Adipose tissue (tissue), 3 donors: ENCODE data around the gene DPM2. TPM values are rescaled to one million over a fixed set of nuclear protein-coding genes. Genes with fewer than 3 reads are reported as not detected.
A peak's percentile ranks its signal among the peaks of the same experiment; 100 is the strongest.

Source experiments
- H3K27ac ChIP-seq: one replicate; pipeline ENCODE4 v1.5.1; 2013; ENCODE audit warnings: low read depth, low read length
- WGBS, 3 donors: extraction: QIAGEN DNeasy Blood & Tissue Kit; methylation state at CpG; one replicate each; pipeline ENCODE4 v1.1.7; 2013; 5-methylcytosine and 5-hydroxymethylcytosine counted together
- polyA plus RNA-seq, 3 donors: library from polyadenylated mRNA; stranded (reverse); fragments of 200-250 nt; gene quantifications; one replicate each; pipeline ENCODE4 v1.2.3, GENCODE V29; 2013
- donor health status: healthy with polysubstance abuse.
- donor health status: Bipolar disorder and iron deficiency.
- donor health status: healthy.

The DPM2 gene
- polyA plus RNA-seq, 3 donors, result 26.9 to 40.5 (median 30.2) TPM

DNA sequence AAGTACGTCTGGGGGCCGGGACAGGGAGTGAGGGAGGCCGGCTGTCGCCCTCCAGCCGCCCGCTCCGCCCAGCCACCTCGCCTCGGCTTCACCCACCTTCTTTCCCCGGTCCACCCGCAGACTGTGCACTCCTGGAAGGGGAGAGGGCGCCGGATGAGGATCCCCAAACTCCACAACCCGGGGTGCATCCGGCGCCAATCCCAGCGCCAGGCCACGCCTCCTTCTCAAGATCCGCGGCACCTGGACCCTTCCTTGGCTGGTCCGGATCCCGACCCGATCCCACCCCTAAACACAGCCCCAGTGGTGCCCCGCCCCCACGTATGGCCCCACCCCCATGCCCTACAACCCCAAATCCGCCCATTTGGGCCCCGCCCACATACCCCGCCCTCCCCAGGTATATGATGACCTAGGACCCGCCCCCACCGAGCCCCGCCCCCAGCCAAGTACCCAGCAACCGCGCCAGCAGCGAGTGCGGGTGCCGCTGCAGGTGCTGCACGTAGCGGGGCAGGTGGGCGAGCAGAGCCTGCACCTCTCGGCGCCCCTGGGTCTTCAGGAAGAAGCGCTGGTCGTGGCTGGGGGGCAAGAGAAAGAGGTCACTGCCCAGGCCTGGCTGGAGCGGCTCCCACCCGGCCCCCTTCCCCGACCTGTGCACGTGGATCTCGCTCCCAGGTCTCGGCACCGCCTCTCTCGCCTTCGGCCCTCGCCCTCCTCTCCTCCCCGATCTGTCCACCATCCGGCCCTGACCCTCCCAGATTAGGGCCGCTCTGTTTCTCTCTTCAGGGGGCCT lies 10.3 kb downstream of the DPM2 start:
- no peak overlapping the region for H3K27ac ChIP-seq
- WGBS, 3 donors, result 2 to 6% (median 5%) methylated on average over 39 to 56 of the region's 56 CpGs

DNA sequence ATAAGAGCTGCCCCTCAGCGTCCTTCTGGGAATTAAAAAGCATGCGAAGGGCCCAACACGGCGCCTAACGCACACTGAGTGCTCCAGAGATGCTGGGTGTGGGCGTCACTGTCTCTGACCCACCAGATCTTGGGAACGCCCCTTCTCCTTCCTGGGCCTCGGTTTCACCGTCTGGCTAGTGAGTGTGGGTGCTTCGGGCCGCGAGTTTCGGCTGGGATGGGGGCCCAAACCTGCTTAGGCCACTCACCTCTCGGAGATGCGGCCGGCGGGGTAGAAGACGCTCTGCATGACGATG lies 10.8 kb downstream of the DPM2 start:
- no peak overlapping the region for H3K27ac ChIP-seq
- 13 to 19% (median 13%) methylated on average over 19 of the region's 19 CpGs for WGBS, 3 donors

DNA sequence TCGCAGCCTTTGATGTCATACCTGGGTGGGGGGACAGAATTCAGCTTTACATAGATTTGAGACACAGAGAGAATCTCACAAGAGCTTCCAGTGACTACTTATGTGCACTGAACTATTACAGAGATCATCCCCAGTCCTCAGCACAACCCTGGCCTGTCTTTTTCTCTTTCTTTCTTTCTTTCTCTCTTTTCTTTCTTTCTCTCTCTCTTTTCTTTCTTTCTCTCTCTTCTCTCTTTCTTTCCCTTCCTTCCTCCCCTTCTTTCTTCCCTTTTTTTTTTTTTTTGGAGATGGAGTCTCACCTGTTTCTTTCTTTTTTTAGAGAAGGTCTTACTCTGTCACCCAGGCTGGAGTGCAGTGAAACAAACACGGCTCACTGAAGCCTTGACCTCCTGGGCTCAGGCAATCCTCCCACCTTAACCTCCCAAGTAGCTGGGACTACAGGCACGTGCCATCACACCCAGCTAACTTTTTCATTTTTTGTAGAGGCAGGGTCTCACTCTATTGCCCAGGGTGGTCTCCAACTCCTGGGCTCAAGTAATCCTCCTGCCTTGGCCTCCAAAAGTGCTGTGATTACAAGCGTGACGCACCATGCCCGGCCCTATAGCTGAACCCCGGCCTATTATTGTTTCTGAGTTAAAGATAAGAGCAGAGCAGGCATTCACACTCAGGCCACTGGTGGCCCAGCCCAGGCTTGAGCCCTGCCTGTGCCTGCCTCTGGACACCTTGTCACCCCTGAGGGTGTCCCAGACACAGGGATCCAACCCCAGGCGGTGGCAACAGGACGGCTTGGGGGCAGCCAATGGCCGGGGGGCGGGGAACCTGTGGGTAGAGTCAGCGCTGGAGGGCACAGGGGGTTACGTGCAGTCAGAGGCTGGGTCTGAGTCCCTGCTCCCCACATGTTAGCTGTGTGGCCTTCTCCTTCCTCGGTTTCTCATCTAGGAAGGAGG lies 11.4 kb downstream of the DPM2 start:
- WGBS, 3 donors, result 76 to 83% (median 82%) methylated on average over 13 to 14 of the region's 14 CpGs

DNA sequence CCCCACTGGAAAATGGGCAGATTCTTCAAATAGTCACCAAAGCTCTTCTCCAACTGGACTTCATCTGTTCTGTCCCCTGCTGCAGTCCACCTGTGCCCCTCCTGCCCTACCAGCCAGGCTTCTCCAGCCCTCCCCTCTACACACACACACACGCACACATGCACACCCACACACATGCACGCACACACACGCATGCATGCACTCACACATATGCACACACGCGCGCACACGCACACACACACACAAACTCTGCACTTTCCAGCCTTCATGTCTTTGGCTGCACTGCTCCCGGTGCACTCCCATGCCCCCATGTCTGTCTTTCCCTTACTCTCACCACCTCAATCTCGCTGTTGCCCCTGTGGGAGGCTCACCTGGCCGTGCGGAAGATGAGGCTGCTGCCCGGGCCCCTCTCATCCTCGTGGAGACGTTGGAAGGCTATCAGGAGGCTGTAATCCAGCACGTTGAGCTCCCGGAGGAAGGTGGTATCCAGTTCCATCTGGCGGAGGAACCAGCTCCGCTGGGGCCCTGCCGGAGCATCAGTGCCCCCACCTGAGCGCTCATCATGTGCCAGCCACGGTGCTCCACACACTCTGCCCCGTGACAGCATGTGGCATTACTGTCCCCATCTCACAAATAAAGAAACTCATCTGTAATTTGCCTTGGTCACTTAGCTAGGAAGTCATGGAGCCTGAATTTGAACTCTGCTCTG lies 12.8 kb downstream of the DPM2 start:
- WGBS, 3 donors, result 89 to 92% (median 90%) methylated on average over 22 of the region's 22 CpGs
- no peak overlapping the region for H3K27ac ChIP-seq

More for the DNA sequence above, 11.4 kb downstream of the DPM2 start:
- no peak overlapping the region for H3K27ac ChIP-seq

DNA sequence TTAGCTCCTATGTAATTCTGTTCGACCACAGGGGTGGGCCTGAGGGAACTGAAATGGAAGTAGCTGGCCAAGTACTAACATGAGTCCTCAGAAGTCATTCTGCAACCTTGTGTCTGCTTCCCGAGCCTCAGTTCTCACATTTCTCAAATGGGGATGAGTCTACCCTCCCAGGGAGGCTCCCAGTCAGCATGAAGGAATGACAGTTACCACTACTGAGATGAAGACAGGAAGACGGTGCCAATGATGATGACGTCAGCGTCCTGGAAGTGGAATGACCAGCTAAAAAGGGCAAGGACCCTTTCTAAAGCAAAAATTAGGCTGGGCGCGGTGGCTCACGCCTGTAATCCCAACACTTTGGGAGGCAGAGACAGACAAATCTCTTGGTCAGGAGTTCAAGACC lies 13.9 kb downstream of the DPM2 start:
- WGBS, 3 donors, result 75 to 80% (median 76%) methylated on average over 8 of the region's 8 CpGs
- no peak overlapping the region for H3K27ac ChIP-seq

DNA sequence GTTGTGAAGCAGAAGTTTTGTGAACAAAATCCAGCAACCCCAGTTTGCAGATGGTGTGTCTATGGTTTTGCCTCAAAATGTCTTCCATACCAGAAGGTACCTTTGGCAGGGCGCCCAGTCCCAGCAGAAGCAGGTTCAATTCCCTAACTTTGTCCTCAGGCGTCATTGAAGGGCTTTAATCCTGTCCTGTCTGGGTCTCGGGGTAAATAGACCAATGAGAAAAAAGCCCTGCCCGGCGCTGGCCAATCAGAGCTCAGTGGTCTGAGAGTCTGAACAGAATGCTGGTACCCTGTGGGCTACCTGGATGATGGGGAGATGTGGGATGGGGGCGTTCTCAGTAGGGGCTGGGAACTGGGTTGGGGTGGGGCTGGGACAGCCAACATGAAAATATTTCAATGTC lies 14.6 kb downstream of the DPM2 start:
- 69 to 70% (median 70%) methylated on average over 6 of the region's 6 CpGs for WGBS, 3 donors
- H3K27ac ChIP-seq, result no peak overlapping the region

DNA sequence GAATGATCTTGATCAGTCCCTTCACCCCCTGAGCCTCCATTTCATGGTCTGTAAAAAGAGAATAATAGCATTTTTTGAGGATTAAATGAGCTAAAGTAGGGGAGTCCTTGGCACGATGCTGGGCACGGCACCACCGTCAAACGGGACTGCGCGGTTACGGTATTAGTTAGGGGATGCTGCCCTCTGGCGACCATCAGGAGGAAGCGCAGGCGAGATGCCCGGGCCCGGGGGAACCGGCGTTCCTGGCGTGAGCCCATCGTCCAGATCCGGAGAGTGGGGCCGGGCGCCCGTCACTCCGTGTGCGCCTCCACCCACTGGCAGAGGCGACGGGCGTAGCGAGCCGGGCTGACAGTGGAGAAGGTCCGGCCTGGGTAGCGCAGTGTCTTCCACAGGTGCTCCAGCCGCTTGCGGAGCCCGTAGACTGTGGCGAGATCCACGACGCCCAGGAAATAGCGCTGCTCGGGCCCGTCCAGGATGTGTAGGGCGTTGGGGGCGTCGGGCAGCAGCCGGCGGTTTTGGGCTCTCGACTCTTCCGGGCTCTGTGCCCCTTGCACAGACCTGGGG lies 16.0 kb downstream of the DPM2 start:
- H3K27ac ChIP-seq, result no peak overlapping the region
- 6 to 14% (median 9%) methylated on average over 43 to 45 of the region's 45 CpGs for WGBS, 3 donors

DNA sequence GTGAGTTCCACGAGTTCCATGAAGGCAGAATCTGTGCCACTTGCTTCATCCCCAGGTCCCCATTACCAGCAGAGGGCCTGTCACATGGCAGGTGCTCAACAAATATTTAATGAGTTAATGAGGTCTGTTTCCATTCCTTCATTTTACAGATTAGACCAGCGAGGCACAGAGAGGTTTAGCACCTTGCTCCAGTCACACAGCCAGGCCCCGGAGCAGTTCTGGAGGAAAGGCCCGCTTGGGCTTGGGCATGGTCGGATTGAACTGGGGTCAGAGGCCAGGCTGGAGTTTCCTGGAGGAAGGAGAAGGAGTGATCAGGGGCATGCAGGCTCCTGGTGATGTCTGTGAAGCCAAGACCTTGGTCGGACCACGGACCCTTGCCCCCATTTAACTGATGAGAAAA lies 16.9 kb downstream of the DPM2 start:
- H3K27ac ChIP-seq, result no peak overlapping the region
- WGBS, 3 donors, result 83 to 89% (median 84%) methylated on average over 7 of the region's 7 CpGs

DNA sequence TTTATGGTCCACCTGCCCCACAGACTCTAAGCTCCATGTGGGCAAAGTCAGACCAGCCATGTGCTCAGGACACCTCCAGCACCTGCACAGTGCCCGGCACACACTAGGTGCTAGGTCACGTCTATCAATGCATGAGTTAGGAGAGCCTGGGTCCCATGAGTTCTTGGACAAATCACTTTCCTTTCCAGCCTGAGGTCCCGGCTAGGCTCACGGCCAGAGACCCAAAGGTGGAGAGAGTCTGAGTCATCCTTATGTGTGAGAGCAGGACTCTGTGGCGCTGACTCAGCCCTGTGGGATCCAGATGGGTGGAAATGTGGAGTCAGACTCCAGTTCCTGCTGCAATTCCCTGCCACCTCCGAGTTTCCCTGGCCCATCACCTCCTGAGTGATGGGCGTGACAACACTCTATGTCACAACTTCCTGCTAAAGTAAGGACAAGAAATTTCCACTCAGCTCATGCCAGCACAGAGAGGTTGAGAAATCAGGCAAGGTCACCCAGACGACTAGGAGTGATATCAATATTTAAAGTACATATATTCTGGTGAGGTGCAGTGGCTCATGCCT lies 18.3 kb downstream of the DPM2 start:
- peak overlapping the region; percentile 23 for H3K27ac ChIP-seq
- 17 to 47% (median 24%) methylated on average over 8 of the region's 8 CpGs for WGBS, 3 donors

DNA sequence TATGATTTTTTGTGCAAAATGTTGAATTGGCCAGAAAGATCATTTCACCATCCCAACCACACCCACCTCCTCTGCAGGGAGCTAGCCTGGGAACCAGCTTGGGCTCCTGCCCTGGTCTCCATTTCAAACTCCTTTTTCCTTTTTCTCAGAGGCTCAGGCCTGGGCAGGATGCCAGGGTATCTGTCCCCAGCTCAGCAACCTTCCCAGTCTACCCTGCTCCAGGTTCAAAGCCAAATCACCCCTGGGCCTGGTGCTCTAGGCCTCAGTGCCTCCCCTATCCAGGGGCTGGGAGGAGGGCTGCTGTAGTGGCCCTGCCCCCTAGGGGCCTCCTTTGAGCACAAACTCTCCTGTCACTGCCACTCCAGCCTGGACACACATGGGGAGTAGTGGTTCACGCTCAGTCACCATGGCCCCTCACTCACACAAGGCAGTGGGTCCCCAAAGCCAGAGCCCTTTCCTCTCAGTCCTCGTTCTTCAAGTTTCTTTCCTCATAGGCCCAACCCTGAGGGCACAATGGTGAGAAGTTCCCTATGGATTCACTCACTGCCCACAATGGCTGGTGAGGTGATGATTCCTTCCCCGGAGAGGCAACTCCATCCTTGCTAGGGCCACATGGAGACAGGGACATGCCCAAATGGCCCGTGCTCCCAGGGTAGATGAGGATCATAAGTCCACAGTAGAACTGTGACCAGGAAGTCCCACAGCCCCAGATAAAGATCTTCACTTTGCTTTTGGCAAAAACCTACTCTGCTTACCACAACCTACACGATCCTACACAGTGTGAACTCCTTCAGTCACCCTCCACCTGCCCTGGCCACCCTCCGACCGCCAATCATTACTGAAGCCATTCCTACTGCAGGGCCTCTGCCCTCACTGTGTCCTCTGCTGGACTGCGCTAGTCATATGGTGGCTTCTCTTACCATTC lies 19.2 kb downstream of the DPM2 start:
- 80 to 92% (median 86%) methylated on average over 8 of the region's 8 CpGs for WGBS, 3 donors
- H3K27ac ChIP-seq, result peak overlapping the region; percentile 23

DNA sequence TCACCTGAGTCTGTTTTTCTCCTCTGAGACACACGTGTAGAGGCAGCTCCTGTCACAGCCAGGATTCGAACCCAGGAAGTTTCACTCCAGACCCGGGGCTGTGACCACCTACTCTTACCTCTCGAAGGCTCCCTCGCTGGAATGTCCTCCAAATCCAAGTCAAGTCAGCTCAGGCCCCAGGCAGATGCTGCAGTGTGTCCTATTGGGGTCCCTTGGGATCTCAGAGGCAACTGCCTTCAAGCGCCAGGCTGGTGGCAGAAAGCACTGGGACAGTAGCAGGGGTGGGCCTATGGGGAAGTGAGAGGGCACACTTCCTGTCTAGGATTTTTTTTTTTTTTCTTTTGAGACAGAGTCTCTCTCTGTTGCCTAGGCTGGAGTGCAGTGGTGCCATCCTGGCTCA lies 20.1 kb downstream of the DPM2 start:
- no peak overlapping the region for H3K27ac ChIP-seq
- whole genome bisulfite sequencing, 3 donors, result 60 to 63% (median 62%) methylated on average over 6 of the region's 6 CpGs

DNA sequence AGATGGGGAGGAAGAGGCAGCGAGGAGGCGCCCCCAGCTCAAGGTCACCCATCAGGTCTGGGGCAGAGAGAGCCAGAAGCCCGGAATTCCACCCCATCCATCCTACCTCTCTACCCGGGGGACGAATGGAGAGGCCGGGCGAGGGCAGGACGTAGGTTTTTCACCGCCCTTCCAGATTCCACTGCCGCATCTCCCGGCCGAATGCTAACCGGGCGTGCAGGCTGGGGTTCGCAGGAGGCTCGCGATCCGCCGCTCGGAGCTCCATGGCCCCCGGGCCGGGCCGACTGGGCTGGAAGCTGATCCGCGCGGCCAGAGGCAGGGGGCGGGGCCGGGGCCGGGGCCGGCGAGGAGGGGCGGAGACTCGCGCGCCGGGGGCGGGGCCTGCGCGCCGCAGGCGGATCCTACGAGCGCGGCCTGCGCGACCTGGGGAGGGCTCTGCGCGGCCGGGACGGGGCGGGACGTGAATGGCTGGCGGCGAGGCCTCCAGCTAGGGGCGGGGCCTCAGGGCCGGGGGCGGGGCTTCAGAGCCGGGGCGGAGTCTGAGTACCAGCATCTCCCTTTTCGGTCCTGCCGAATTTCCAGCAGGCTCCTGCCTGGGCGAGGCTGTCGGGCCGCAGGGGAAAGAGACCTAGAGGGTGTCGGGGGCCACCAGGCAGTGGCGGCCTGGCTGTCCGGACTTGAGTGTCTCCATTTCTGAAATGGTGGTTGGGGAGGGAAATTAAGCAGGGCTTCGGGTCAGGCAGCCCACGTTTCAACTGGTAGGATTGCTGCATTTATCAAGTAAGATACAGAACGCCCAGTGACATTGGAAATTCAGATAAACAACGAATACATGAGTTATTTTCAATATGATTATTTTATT lies 20.7 kb downstream of the DPM2 start, which contains the start of gene ST6GALNAC4:
Gene ST6GALNAC4, minus strand, starts transcription at position 322 of the 862 bp plus-strand sequence. CDS start 622 bp downstream, outside the sequence.
- WGBS, 3 donors, result 2 to 4% (median 2%) methylated on average over 56 to 71 of the region's 71 CpGs
- H3K27ac ChIP-seq, result no peak within 1 kb of the TSS

DNA sequence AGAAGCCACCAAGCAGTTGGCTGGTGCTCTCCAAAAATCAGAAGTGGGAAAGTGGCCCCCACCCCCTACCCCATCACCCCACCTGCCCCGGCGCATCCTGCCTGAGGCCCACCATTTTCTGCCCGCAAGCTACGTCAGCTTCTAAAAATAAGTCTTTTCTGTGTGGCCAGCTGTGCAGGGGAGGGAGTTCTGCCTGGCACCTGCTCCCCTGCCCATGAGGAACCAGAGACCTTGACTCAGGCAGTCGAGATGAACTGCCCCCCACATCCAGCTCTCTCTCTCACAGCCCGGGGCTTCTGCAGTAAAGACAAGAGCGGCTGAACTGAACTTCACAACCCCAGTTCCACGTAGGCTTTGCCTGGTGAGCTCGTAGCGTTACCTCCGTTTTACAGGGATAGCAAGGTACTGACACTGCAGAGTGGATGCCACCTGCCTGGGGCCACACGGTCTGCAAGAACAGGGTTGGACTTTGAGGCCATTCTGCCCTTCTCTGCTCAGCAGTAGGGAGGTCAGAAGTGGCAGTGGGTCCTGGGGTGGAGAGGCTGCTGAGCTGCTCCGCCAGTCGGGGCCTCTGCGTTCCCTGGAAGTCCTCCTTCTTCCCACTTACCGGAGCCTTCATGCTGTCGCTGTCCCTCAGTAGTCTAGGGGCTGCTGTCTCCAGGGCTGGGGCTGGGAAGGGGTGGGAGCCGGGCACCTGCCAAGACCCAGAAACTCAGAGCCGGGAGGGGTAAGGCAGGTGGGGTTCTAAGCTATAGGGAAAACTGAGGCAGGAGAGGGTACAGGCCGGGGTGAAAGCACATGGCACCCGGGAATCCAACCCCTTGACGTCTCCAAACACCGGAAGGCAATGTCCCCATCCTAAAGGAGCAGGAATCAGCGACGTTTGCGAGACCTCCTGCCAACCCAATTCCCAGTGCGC lies 21.6 kb downstream of the DPM2 start:
- 20 to 25% (median 21%) methylated on average over 27 of the region's 27 CpGs for WGBS, 3 donors
- H3K27ac ChIP-seq, result no peak overlapping the region

DNA sequence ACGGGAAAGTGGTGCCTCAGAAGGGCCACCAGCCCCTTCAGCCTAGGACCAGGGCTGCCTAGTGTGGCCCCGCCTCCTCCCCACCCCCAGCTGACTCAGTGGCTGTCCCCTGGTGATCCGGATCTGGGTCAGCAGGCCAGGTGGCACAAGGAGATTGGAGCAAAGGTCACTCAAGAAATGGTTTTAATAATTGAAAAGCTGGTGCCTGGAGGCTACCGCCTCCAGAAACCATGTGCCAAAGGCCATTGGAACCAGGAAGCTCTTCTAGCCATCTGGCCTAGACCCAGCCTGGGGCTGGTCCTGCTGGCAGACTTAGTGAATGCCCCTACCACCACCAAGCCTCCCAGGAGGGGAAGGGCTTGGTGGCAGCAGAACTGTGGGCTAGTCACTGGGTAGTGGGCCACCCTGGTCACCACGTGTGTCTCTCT lies 22.3 kb downstream of the DPM2 start:
- H3K27ac ChIP-seq, result no peak overlapping the region
- WGBS, 3 donors, result 60 to 77% (median 69%) methylated on average over 5 of the region's 5 CpGs

DNA sequence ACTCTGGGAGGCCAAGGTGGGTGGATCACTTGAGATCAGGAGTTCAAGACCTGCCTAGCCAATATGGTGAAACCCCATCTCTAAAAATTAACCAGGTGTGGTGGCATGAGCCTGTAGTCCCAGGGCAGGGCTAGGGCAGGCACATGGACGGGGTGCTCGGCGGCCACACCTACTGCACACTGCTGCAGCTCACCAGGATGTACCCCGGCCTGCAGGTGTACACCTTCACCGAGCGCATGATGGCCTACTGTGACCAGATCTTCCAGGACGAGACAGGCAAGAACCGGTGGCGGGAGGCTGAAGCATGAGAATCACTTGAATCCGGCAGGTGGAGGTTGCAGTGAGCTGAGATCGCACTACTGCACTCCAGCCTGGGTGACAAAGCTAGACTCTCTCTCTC lies 24.0 kb downstream of the DPM2 start:
- H3K27ac ChIP-seq, result no peak overlapping the region
- 95 to 99% (median 96%) methylated on average over 11 of the region's 11 CpGs for WGBS, 3 donors
